ENCODE results near the gene FUBP3.

- TF ChIP-seq POLR2A (IDR thresholded peaks at IDR 0.05): no peak
- TF ChIP-seq CTCF (IDR thresholded peaks at IDR 0.05): no peak
- TF ChIP-seq POLR2AphosphoS5 (IDR thresholded peaks at IDR 0.05): no peak
- TF ChIP-seq EP300 (IDR thresholded peaks at IDR 0.05; ENCODE audit: low read depth): no peak
Measured at GRCh38 chr9:130672466-130672865, 93.1 kb downstream of the FUBP3 start.
